ENCODE measurements around the gene TSPAN11. TPM values are rescaled to one million over a fixed set of nuclear protein-coding genes. Genes with fewer than 3 reads are reported as not detected.

TSPAN11 gene
- total and polyA plus RNA-seq, 2 donors, result 4.1 to 18.3 TPM

DNA sequence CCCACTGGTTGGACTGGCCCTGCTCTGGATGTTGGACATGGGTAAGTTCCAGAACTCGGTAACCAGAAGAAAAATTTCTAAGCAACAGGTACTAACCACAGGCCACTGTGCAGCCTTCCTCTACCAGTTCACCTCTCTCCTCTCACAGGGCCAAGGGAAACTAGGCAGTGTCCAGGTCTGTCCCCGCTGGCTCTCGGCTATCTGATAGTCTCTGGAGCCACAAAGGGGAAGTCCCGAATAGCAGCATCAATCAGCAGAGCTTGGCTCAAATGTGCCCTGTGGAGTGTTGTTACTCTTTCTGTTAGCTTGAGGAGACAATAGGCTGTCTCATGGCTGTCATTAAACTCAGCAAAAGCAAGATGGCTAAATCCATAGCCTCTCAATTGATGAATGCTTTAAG lies 73.2 kb downstream of the TSPAN11 start:
- Histone ChIP-seq H3K4me3 (ENCODE audit: low read depth, low read length) (no peak overlapping the region), H3K4me1 (ENCODE audit: insufficient read depth) (no peaks in the 10 kb centered on the region), H3K36me3 (ENCODE audit: insufficient read depth) (no peaks in the 10 kb centered on the region), H3K27ac (ENCODE audit: low read depth) (no peak overlapping the region)
- DNase-seq (ENCODE audit: extremely low spot score), result no peak
- WGBS, result 86% methylated on average over 4 of the region's 4 CpGs

GRCh38 chr12:31000751-31001150 lies 74.2 kb downstream of the TSPAN11 start:
- Histone ChIP-seq H3K36me3 (ENCODE audit: insufficient read depth) (no peaks in the 10 kb centered on the region), H3K27ac (ENCODE audit: low read depth) (no peak overlapping the region), H3K4me3 (ENCODE audit: low read depth, low read length) (no peak overlapping the region), H3K4me1 (ENCODE audit: insufficient read depth) (no peaks in the 10 kb centered on the region)
- no peak for DNase-seq (ENCODE audit: extremely low spot score)
- 65% methylated on average over 3 of the region's 3 CpGs for WGBS

GRCh38 chr12:31001581-31002360 lies 75.2 kb downstream of the TSPAN11 start:
- 96% methylated on average over 9 of the region's 9 CpGs for WGBS
- no peaks in the 10 kb centered on the region for H3K4me1 ChIP-seq (ENCODE audit: insufficient read depth)
- no peak overlapping the region for H3K27ac ChIP-seq (ENCODE audit: low read depth)
- DNase-seq (ENCODE audit: extremely low spot score), result no peak
- H3K36me3 ChIP-seq (ENCODE audit: insufficient read depth), result no peaks in the 10 kb centered on the region
- H3K4me3 ChIP-seq (ENCODE audit: low read depth, low read length), result no peak overlapping the region

DNA sequence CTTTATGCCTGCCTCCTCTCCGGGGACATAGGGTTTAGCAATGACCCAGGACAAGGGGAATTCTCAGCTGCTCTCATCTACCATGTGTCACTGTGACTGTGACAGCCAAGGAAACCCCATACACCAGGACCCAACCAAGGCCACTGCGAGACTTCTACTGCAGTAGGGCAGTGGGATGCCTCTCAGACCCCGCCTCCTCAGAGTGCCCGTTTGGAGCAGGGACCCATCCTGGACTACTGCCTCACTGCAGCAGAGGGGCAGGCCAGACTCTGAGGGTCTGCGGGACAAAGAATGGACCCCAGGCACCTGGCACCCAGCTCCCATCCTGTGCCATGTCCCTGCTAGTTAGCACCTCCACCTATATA lies 75.8 kb downstream of the TSPAN11 start:
- Histone ChIP-seq H3K27ac (ENCODE audit: low read depth) (no peak overlapping the region), H3K4me3 (ENCODE audit: low read depth, low read length) (no peak overlapping the region), H3K4me1 (ENCODE audit: insufficient read depth) (no peaks in the 10 kb centered on the region), H3K36me3 (ENCODE audit: insufficient read depth) (no peaks in the 10 kb centered on the region)
- DNase-seq (ENCODE audit: extremely low spot score), result no peak
- WGBS, result 83% methylated on average over 5 of the region's 5 CpGs

- Histone ChIP-seq H3K27ac (ENCODE audit: low read depth) (no peak overlapping the region), H3K4me3 (ENCODE audit: low read depth, low read length) (no peak overlapping the region), H3K36me3 (ENCODE audit: insufficient read depth) (no peaks in the 10 kb centered on the region), H3K4me1 (ENCODE audit: insufficient read depth) (no peaks in the 10 kb centered on the region)
- WGBS, result 87% methylated on average over 1 of the region's 1 CpG
- DNase-seq (ENCODE audit: extremely low spot score), result no peak
Measured at GRCh38 chr12:31002999-31003398, 76.5 kb downstream of the TSPAN11 start.

DNA sequence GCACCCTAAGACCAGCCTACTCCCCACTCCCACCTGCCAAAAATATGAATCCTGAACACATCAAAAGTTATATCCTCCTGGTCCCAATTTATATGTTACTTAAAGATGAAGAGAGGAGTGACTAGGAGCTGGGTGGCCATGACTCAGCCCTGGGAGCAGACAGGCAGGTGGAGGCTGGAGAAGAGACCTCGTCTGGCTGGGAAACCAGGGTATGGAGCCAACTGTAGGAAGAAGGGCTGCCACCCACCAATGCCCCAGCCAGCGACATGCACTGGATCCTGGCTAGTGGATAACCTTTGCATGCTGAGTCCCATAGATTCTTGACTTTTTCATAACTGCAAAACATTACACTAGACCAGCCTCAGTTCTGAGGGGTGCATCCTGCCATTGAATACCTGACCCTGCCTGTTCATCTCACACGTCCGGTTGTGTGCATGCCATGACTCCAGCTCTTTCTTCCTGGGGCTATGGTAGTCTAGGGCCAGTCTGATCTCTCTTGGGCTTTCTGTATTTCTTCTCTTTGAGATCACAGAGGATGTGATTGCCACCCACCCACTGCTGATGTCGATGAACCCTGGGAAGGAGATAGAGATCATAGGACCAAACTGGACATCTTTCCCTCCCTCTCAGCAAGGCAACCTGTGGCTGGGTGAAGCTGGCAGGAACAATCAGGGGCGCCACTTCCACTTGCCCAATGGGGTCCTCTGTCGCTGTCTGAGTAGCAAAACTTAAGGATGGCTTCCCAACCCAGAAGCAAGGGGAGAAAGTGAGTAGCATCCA lies 77.5 kb downstream of the TSPAN11 start:
- 95% methylated on average over 7 of the region's 7 CpGs for WGBS
- no peaks in the 10 kb centered on the region for H3K4me1 ChIP-seq (ENCODE audit: insufficient read depth)
- H3K4me3 ChIP-seq (ENCODE audit: low read depth, low read length), result no peak overlapping the region
- no peak for DNase-seq (ENCODE audit: extremely low spot score)
- no peak overlapping the region for H3K27ac ChIP-seq (ENCODE audit: low read depth)
- no peaks in the 10 kb centered on the region for H3K36me3 ChIP-seq (ENCODE audit: insufficient read depth)

DNA sequence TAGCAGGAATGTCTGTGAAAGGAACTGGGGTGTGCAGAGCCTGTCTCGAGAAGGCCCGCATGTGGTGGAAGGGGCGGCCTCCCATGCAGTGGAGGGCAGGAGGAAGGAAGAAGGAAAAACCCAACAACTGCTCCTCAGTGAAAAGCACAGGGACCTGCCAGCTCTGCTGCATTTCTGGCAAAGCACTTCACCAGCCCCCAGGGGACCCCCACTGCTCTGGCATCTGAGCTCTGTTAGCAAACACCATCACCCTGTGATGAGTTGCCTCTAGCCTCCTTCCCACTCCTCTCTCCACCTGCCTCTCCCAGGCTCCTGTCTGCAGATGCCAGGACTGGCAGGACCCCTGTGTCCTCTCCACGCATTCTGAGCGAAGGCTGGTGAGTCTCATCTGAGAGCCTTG lies 78.1 kb downstream of the TSPAN11 start:
- no peak for DNase-seq (ENCODE audit: extremely low spot score)
- 97% methylated on average over 5 of the region's 5 CpGs for WGBS

DNA sequence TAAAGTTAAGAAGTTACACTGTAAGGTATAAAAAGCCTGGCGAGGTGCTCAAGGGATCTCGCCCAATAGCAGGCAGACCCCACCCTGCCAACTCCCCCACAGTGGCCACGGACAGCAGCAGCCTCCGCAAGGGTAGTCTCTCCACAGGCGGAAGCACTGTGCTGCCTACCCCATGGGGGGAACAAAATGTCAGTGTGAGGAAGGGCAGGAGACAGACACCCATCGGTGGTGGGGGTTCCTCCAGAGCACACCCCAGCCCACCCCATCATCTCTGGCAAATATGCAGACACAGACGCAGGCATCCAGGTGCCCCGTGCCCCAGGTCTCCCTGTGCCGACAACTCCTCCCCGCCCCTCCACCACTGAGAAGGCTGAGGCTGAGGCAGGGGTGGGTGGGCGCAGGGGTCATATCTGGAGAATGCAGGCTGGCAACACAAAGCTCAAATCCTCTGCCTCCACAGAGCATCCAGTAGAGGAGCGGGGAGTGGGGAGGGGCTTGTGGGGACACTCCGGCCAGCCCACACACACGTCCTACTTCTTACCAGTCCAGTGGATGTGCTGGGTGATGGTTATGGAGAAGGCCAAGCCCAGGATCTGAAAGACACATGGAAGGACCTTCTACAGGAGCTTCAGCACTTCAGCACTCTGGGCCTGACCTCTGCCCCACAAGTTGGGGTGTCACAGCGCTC lies 78.9 kb downstream of the TSPAN11 start:
- WGBS, result 95% methylated on average over 15 of the region's 15 CpGs
- DNase-seq (ENCODE audit: extremely low spot score), result no peak
- no peak overlapping the region for H3K4me3 ChIP-seq (ENCODE audit: low read depth, low read length)
- H3K27ac ChIP-seq (ENCODE audit: low read depth), result no peak overlapping the region
- H3K4me1 ChIP-seq (ENCODE audit: insufficient read depth), result no peaks in the 10 kb centered on the region
- no peaks in the 10 kb centered on the region for H3K36me3 ChIP-seq (ENCODE audit: insufficient read depth)

More for the DNA sequence above, 78.1 kb downstream of the TSPAN11 start:
- Histone ChIP-seq H3K4me3 (ENCODE audit: low read depth, low read length) (no peak overlapping the region), H3K27ac (ENCODE audit: low read depth) (no peak overlapping the region), H3K4me1 (ENCODE audit: insufficient read depth) (no peaks in the 10 kb centered on the region), H3K36me3 (ENCODE audit: insufficient read depth) (no peaks in the 10 kb centered on the region)

DNA sequence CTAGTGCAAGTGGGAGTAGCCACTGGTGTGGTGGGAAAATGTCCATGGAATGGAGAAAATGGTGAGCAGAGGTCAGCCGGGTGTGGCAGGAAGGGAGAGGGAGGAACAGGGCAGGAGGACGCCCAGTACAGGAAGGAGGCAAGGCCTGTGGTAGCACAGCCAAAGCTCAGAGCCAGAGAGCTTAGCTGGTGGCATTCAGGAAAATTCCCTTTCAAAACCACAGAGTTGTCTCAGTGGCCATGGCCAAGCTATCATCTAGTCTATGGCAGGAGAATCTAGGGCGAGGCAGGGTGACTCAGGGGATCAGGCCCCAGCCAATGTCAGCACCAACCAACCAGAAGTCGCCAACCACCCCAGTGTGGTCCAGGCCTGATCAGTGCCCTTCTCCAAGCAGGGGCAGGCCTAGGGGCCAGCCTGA lies 79.4 kb downstream of the TSPAN11 start:
- H3K4me3 ChIP-seq (ENCODE audit: low read depth, low read length), result no peak overlapping the region
- WGBS, result 84% methylated on average over 4 of the region's 4 CpGs
- no peak overlapping the region for H3K27ac ChIP-seq (ENCODE audit: low read depth)
- H3K4me1 ChIP-seq (ENCODE audit: insufficient read depth), result no peaks in the 10 kb centered on the region
- no peaks in the 10 kb centered on the region for H3K36me3 ChIP-seq (ENCODE audit: insufficient read depth)
- DNase-seq (ENCODE audit: extremely low spot score), result no peak

DNA sequence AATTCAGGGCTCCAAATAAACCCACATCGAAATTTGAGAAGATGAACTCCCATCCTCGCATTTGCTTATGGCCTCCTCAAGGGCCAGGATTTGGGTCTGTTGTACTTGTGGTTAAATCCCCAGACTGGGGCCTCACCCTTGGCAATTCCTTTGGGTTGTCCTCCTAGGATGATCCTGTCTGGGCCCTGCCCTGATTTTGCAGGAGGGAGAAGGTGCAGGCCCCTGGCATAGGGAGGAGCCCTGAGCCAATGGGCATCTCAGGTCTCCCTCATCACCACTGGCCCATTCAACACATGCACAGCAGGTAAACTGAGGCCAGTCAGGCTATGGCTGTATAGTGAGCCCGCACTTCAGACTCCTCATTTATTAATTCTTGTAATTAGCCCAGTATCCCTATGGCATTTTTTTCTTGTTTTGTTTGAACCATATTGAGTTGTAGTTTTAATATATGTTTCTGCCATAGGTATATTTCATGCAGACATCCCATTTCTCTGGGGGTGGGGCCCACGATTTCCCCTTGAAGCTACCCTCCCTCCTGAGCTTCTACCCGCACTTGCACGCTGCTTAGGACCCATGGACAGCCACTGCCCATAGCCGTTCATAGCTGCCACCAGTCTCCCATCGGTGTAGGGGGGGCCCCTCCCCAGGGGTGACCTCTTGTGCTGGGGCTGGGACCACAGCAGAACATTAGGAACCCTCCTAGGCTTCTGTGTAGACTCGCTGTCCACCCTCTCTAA lies 80.0 kb downstream of the TSPAN11 start:
- H3K4me3 ChIP-seq (ENCODE audit: low read depth, low read length), result no peak overlapping the region
- WGBS, result 94% methylated on average over 9 of the region's 9 CpGs
- no peaks in the 10 kb centered on the region for H3K4me1 ChIP-seq (ENCODE audit: insufficient read depth)
- H3K36me3 ChIP-seq (ENCODE audit: insufficient read depth), result no peaks in the 10 kb centered on the region
- no peak for DNase-seq (ENCODE audit: extremely low spot score)
- no peak overlapping the region for H3K27ac ChIP-seq (ENCODE audit: low read depth)

- H3K4me3 ChIP-seq (ENCODE audit: low read depth, low read length), result no peak overlapping the region
- DNase-seq (ENCODE audit: extremely low spot score), result no peak
- H3K4me1 ChIP-seq (ENCODE audit: insufficient read depth), result no peaks in the 10 kb centered on the region
- no peak overlapping the region for H3K27ac ChIP-seq (ENCODE audit: low read depth)
- WGBS, result 86% methylated on average over 3 of the region's 3 CpGs
- no peaks in the 10 kb centered on the region for H3K36me3 ChIP-seq (ENCODE audit: insufficient read depth)
Measured at GRCh38 chr12:31007153-31007495, 80.6 kb downstream of the TSPAN11 start.

DNA sequence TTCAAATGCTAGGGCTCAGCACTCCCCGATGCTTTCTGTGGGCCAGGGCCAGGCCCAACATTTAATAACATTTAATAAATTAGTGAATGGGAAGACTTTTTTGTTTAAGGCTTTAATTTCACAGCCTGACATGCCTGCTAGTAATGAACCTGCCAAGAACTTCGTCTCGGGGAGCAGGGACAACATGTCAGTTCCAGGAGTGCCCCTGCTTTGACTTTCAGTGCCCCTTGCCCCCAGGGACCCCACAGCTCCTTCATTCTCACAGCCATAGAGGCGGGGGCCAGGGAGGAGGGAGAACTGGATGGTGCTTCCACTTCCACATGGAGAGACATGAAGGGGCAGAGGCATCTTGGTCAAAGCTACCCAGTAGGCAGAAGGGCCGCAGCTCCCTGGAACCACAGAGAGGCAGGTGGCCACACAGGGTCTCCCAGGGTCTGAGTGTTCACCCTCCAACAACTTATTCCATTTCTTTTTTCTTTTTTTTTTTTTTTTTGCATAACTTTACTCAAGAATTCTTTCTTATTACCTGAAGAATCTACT lies 81.2 kb downstream of the TSPAN11 start:
- WGBS, result 89% methylated on average over 5 of the region's 5 CpGs
- H3K27ac ChIP-seq (ENCODE audit: low read depth), result no peak overlapping the region
- no peak overlapping the region for H3K4me3 ChIP-seq (ENCODE audit: low read depth, low read length)
- H3K4me1 ChIP-seq (ENCODE audit: insufficient read depth), result no peaks in the 10 kb centered on the region
- H3K36me3 ChIP-seq (ENCODE audit: insufficient read depth), result no peaks in the 10 kb centered on the region
- no peak for DNase-seq (ENCODE audit: extremely low spot score)

DNA sequence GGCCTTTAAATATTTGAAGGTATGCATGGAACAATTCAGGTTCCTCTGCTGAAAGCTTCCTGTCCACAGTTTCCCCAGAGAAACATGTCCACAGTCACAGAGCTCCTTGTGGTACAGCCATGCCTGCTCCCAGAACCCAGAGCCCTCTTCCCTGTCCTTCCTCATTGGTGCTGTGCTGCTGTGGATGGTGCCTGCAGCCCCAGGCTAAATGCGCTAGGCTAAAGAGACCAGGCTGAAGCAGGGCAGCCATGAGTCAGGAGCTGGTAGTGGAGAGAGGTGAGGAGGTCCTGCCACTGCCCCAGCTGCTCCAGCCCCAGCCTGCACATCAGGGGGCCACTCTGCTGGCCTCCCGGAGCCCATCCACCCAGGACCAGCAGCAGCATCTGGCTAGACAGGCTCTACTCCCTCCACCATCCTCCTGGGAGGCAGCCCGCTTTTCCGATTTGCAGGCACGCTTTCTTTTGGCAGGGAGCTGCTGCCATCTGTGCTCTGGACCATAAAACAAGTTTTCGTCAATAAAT lies 81.8 kb downstream of the TSPAN11 start:
- no peak overlapping the region for H3K4me3 ChIP-seq (ENCODE audit: low read depth, low read length)
- no peak for DNase-seq (ENCODE audit: extremely low spot score)
- H3K4me1 ChIP-seq (ENCODE audit: insufficient read depth), result no peaks in the 10 kb centered on the region
- WGBS, result 71% methylated on average over 6 of the region's 6 CpGs
- no peaks in the 10 kb centered on the region for H3K36me3 ChIP-seq (ENCODE audit: insufficient read depth)
- no peak overlapping the region for H3K27ac ChIP-seq (ENCODE audit: low read depth)

Data from urinary bladder (tissue), 4 donors.